GM12878 (cell line): ENCODE results near the gene APOC1. TPM values are rescaled to one million over a fixed set of nuclear protein-coding genes. Genes with fewer than 3 reads are reported as not detected.

Source experiments
- BCLAF1 ChIP-seq: fragments of 450-650 bp; IDR thresholded peaks from 2 replicates; pipeline ENCODE4 v1.6.1; 2017; ENCODE audit warnings: antibody characterized with exemption, mild to moderate bottlenecking, moderate library complexity
- CBFB ChIP-seq: IDR thresholded peaks from 2 replicates; pipeline ENCODE4 v1.6.1; 2016; ENCODE audit warnings: antibody characterized with exemption, low read depth
- CHD2 ChIP-seq: IDR thresholded peaks from 2 replicates; pipeline ENCODE4 v1.6.1; 2011; ENCODE audit warnings: low read depth, low read length, improper control_type of control experiment, borderline replicate concordance
- E2F8 ChIP-seq: fragments of 450-650 bp; IDR thresholded peaks from 2 replicates; pipeline ENCODE4 v1.6.1; 2018; ENCODE audit warnings: mild to moderate bottlenecking, low read depth, moderate library complexity; ENCODE audit not compliant: partially characterized antibody
- EP300 ChIP-seq, 2 experiments: fragments of 150-350 bp in 1 of 2; IDR thresholded peaks; 2 replicates each; pipeline ENCODE4 v1.6.1; 2011 to 2012; ENCODE audit warnings: low read depth in 2 of 2, low read length in 2 of 2, borderline replicate concordance in 1 of 2, improper control_type of control experiment in 1 of 2, inconsistent platforms in 1 of 2; ENCODE audit not compliant: control insufficient read depth in 1 of 2
- IKZF1 ChIP-seq: fragments of 450-650 bp; conservative IDR thresholded peaks from 2 replicates; pipeline ENCODE4 v1.6.1; 2017; ENCODE audit warnings: antibody characterized with exemption, mild to moderate bottlenecking
- MAX ChIP-seq: IDR thresholded peaks from 2 replicates; pipeline ENCODE4 v1.6.1; 2012; ENCODE audit warnings: low read depth, low read length, improper control_type of control experiment
- PAX5 ChIP-seq: IDR thresholded peaks from 2 replicates; pipeline ENCODE4 v1.6.1; 2011; ENCODE audit warnings: low read depth, low read length, borderline replicate concordance
- POLR2AphosphoS2 ChIP-seq: IDR thresholded peaks from 2 replicates; pipeline ENCODE4 v1.6.1; 2011; ENCODE audit warnings: low read depth, mild to moderate bottlenecking, low read length, improper control_type of control experiment, moderate library complexity
- PRDM15 ChIP-seq: fragments of 450-650 bp; formaldehyde crosslinking; IDR thresholded peaks from 2 replicates; pipeline ENCODE4 v1.4.0; 2020; ENCODE audit warnings: mild to moderate bottlenecking, moderate library complexity
- SIX5 ChIP-seq: IDR thresholded peaks from 2 replicates; pipeline ENCODE4 v1.6.1; 2011; ENCODE audit warnings: mild to moderate bottlenecking, low read depth, low read length, moderate library complexity; ENCODE audit not compliant: severe bottlenecking
- SPI1 ChIP-seq: IDR thresholded peaks from 2 replicates; pipeline ENCODE4 v1.6.1; 2011; ENCODE audit warnings: low read depth, mild to moderate bottlenecking, low read length, moderate library complexity, borderline replicate concordance; ENCODE audit not compliant: insufficient read depth
- ZBTB40 ChIP-seq: fragments of 450-650 bp; IDR thresholded peaks from 2 replicates; pipeline ENCODE4 v1.6.1; 2016; ENCODE audit warnings: mild to moderate bottlenecking, moderate library complexity, borderline replicate concordance
- polyA plus RNA-seq, 11 experiments: library from polyadenylated mRNA; depleted of rRNA in 4 of 11; unstranded in 6 of 11; stranded (reverse) in 5 of 11; fragments of >200 nt; fragmentation: Nextera tagmentation in 4 of 11; fragmentation: Illumina TruSeq in 1 of 11; extraction: Ambion mirVana in 4 of 11; extraction: Trizol in 1 of 11; gene quantifications; 1 replicate in 1 of 11; 2 replicates in 10 of 11; pipeline versions ENCODE4 v1.2.1 to v1.2.3, GENCODE V29; 2011 to 2016; ENCODE audit warnings: inconsistent platforms in 2 of 11, missing spikeins in 2 of 11, low read depth in 1 of 11
- total RNA-seq, 4 experiments: library from RNA; depleted of rRNA in 3 of 4; stranded (reverse); fragments of >200 nt in 3 of 4; fragmentation: Illumina TruSeq in 1 of 4; extraction: Trizol in 1 of 4; gene quantifications; 2 replicates each; pipeline versions ENCODE4 v1.2.1 to v1.2.3, GENCODE V29; 2013 to 2021

APOC1 gene
- total and polyA plus RNA-seq, 10 of the 15 experiments (the other 5 are each of a cell fraction or from before 2014, with no cell fraction given) = 0.73 to 4.0 (median 2.6) TPM

GRCh38 chr19:44954649-44955504, 40.5 kb downstream of the APOC1 start, which contains the start of gene CLPTM1 (continued):
- TF ChIP-seq PRDM15 (CRISPR knock-in tag) (no peak), PAX5 (peak; percentile 96), IKZF1 (peak; percentile 81), SIX5 (peak; percentile 15), SPI1 (peak; percentile 18; the same call in 1 of the 2 replicates), POLR2AphosphoS2 (peak; percentile 83), EP300 (IDR thresholded peaks at IDR 0.05; ENCODE audit: borderline replicate concordance in 1 of 2, control insufficient read depth in 1 of 2, low read depth in 2 of 2, low read length in 2 of 2) (no peak), MAX (peak; percentile 32; the same call in 1 of the 2 replicates), ZBTB40 (peak; percentile 91), CHD2 (peak; percentile 98), BCLAF1 (no peak), E2F8 (peak; percentile 94), CBFB (peak; percentile 97)
